LNCaP clone FGC (cell line): ENCODE data around the gene KIF1A.

ENCODE experiments used
- DNase-seq: peaks from one replicate; pipeline ENCODE4 v3.0.0-alpha.2; 2011; ENCODE audit warnings: low read depth
- H3K4me3 ChIP-seq: 2 replicates; pipeline ENCODE4 v1.5.1; 2011; ENCODE audit warnings: mild to moderate bottlenecking, low read depth, low read length, control low read depth
- TF ChIP-seq, protein P1 (sequence below): IDR thresholded peaks from 2 replicates; pipeline ENCODE4 v1.5.1; 2012; ENCODE audit warnings: mild to moderate bottlenecking; ENCODE audit not compliant: control insufficient read depth, insufficient read depth; ENCODE audit errors: extremely low read depth

The KIF1A gene

DNA sequence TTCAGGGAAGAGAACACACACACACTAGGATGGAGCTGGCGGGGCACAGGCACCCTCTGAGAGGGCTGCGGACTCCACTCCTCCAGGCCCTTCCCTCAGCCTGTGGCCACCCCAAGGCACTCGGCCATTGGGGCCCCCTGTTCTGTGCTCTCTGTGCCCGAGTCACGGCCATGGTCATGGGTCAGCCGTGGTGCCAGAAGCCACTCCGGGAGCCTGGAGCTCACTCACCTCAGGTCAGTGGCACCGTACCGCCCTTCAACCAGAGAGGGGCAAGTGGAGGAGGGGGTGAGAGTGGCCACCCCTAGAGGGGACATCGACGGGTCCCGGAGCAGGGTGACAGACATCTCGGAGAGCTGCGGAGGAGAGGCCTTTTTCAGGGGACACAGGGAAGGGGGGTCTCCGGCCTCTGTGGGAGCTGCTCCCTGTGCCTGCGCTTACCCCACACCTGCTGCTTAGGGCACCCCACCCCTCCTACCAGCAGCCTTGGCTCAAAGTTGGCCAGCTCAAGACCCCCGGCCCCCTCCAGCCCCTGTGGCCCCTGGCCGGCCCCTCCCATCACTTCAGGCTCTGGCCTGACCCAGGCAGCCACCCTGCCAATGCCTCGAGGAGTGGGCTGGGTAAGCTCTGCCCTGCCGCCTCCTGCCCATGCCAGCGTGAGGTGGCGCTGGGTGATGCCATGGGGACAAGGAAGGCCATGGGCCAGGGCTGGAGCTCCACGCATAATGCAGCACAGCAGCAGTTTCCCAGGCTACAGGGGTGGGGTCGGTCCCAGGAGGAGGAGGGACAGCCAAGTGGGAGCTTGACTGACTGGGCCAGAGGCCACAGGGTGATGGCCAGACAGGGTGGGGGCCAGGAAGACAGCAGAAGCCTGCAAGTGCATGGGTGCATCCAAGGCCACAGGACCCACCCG, 99.1 kb downstream of the KIF1A start:
- TF ChIP-seq, protein P1, sequence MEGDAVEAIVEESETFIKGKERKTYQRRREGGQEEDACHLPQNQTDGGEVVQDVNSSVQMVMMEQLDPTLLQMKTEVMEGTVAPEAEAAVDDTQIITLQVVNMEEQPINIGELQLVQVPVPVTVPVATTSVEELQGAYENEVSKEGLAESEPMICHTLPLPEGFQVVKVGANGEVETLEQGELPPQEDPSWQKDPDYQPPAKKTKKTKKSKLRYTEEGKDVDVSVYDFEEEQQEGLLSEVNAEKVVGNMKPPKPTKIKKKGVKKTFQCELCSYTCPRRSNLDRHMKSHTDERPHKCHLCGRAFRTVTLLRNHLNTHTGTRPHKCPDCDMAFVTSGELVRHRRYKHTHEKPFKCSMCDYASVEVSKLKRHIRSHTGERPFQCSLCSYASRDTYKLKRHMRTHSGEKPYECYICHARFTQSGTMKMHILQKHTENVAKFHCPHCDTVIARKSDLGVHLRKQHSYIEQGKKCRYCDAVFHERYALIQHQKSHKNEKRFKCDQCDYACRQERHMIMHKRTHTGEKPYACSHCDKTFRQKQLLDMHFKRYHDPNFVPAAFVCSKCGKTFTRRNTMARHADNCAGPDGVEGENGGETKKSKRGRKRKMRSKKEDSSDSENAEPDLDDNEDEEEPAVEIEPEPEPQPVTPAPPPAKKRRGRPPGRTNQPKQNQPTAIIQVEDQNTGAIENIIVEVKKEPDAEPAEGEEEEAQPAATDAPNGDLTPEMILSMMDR, result no peak
- no peak overlapping the region for H3K4me3 ChIP-seq
- no peak for DNase-seq

GRCh38 chr2:240719676-240720545, 100.1 kb downstream of the KIF1A start:
- TF ChIP-seq, protein P1, result no peak
- DNase-seq, result no peak
- H3K4me3 ChIP-seq, result no peak overlapping the region

DNA sequence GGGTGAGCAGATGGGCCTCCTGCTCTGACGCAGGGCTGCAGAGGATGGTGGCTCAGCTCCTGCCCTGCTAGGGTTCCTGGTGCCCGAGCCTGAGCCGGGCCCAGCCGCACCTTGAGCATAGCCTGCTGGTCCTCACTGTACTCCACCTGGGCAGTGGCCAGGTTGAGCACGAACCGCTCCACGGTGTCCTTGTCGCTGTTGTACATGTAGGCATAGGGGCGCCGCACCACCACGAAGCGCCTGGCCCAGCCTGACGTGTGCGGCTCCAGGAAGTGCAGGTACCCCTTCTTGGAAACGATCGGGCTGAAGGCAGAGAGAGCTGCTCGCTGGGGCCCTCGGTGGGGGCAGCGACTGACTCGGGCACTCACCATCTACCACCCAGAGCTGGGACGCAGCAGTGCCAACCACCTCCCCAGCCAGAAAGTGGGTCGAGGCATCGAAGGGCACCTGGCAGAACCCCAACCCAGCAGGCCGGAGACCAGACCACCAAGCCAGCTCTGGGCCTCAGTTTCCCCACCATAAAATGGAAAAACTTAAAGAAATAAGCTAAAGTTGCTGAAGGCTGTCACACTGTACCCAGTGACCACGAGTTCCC, 101.0 kb downstream of the KIF1A start:
- no peak for DNase-seq
- TF ChIP-seq, protein P1, result no peak
- no peak overlapping the region for H3K4me3 ChIP-seq

- DNase-seq, result no peak
- TF ChIP-seq, protein P1, result no peak
- H3K4me3 ChIP-seq, result no peak overlapping the region
Observed at GRCh38 chr2:240717681-240718581, 102.1 kb downstream of the KIF1A start.

GRCh38 chr2:240717181-240717641, 102.8 kb downstream of the KIF1A start:
- H3K4me3 ChIP-seq, result no peak overlapping the region
- no peak for DNase-seq
- TF ChIP-seq, protein P1, result no peak
